ENCODE measurements around the gene PCMT1. TPM values are rescaled to one million over a fixed set of nuclear protein-coding genes. Genes with fewer than 3 reads are reported as not detected.

PCMT1 gene
- total and polyA plus RNA-seq, 2 of the 13 experiments (the other 11 are each of a cell fraction or from before 2014, with no cell fraction given), result 112 to 169 TPM

GRCh38 chr6:149831308-149831820 is 81.8 kb downstream of the PCMT1 start (continued):
- TF ChIP-seq TIGD3 (CRISPR knock-in tag; IDR thresholded peaks at IDR 0.05; ENCODE audit: borderline replicate concordance), result peak; percentile 74; the same call in 1 of the 2 replicates
- TF ChIP-seq ZNF841 (CRISPR knock-in tag; IDR thresholded peaks at IDR 0.05; ENCODE audit: borderline replicate concordance), result no peak
- TF ChIP-seq LRRFIP1 (CRISPR knock-in tag; conservative IDR thresholded peaks at IDR 0.05), result no peak
- no peak for TF ChIP-seq ZNF639 (CRISPR knock-in tag; conservative IDR thresholded peaks at IDR 0.05)
- TF ChIP-seq HCFC1 (IDR thresholded peaks at IDR 0.05; ENCODE audit: low read depth, low read length), result no peak
- TF ChIP-seq RNF219 (CRISPR knock-in tag; IDR thresholded peaks at IDR 0.05), result no peak
- no peak for TF ChIP-seq SNRNP70 (IDR thresholded peaks at IDR 0.05; ENCODE audit: low read depth, low read length)
- TF ChIP-seq RFX5 (IDR thresholded peaks at IDR 0.05; ENCODE audit: low read depth, low read length), result no peak
- TF ChIP-seq TEF (CRISPR knock-in tag; IDR thresholded peaks at IDR 0.05), result no peak
- peak; percentile 69; the same call in 1 of the 2 replicates for TF ChIP-seq MED1 (CRISPR knock-in tag; IDR thresholded peaks at IDR 0.05)
- TF ChIP-seq ZBTB7A (CRISPR knock-in tag; IDR thresholded peaks at IDR 0.05), result no peak
- TF ChIP-seq MNT (IDR thresholded peaks at IDR 0.05), result no peak
- TF ChIP-seq REPIN1 (CRISPR knock-in tag; IDR thresholded peaks at IDR 0.05; ENCODE audit: borderline replicate concordance, low read depth), result peak; percentile 84; the same call in 1 of the 2 replicates
- no peak for TF ChIP-seq ZBTB3 (CRISPR knock-in tag; IDR thresholded peaks at IDR 0.05; ENCODE audit: borderline replicate concordance, low read depth)
- TF ChIP-seq ZNF10 (CRISPR knock-in tag; IDR thresholded peaks at IDR 0.05; ENCODE audit: borderline replicate concordance, low read depth), result no peak
- no peak for TF ChIP-seq ZBTB1 (CRISPR knock-in tag; IDR thresholded peaks at IDR 0.05; ENCODE audit: borderline replicate concordance)
- peak; percentile 85 for TF ChIP-seq GATAD2A (CRISPR knock-in tag; IDR thresholded peaks at IDR 0.05)
- TF ChIP-seq ZNF570 (CRISPR knock-in tag; IDR thresholded peaks at IDR 0.05; ENCODE audit: borderline replicate concordance), result no peak
